ENCODE measurements around the gene KLF2.

KLF2 gene

DNA sequence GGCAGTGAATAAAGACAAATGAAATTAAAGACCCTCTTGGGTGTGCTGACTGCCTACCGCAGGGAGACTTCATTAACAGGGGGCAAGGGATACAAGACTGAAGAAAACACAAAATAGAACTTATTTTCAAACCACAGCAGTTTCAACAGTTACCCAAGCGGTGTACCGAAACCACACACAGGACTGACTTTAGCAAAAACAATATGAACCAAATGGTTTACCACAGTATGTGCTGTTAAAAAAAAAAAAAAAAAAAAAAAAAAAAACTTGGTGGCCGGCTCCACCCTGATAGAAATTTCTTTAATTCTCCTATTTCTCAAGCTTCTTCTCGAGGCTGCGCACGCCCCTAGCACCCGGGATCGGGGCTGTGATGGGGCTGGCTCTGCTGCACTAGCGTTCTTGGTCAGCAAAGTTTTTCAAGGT, 42.6 kb downstream of the KLF2 start:
- TF ChIP-seq POLR2AphosphoS5 (IDR thresholded peaks at IDR 0.05; ENCODE audit: borderline replicate concordance, low read depth, low read length) (no peak), FOXP2 (optimal IDR thresholded peaks at IDR 0.05; ENCODE audit: control extremely low read depth, extremely low read length, insufficient read depth) (no peak), EZH2 (IDR thresholded peaks at IDR 0.05) (no peak)
- H3K9me3 ChIP-seq (ENCODE audit: low read depth, low read length): no peaks in the 10 kb centered on the region
- H3K27ac ChIP-seq: no peak overlapping the region
- no peak overlapping the region for H3K4me3 ChIP-seq
- DNase-seq (ENCODE audit: low read depth, low spot score): no peak
- H3K36me3 ChIP-seq (ENCODE audit: insufficient read depth, low read length): no peaks in the 10 kb centered on the region; the same call in 1 of the 2 replicates
- H3K9ac ChIP-seq (ENCODE audit: insufficient read length): no peak overlapping the region

DNA sequence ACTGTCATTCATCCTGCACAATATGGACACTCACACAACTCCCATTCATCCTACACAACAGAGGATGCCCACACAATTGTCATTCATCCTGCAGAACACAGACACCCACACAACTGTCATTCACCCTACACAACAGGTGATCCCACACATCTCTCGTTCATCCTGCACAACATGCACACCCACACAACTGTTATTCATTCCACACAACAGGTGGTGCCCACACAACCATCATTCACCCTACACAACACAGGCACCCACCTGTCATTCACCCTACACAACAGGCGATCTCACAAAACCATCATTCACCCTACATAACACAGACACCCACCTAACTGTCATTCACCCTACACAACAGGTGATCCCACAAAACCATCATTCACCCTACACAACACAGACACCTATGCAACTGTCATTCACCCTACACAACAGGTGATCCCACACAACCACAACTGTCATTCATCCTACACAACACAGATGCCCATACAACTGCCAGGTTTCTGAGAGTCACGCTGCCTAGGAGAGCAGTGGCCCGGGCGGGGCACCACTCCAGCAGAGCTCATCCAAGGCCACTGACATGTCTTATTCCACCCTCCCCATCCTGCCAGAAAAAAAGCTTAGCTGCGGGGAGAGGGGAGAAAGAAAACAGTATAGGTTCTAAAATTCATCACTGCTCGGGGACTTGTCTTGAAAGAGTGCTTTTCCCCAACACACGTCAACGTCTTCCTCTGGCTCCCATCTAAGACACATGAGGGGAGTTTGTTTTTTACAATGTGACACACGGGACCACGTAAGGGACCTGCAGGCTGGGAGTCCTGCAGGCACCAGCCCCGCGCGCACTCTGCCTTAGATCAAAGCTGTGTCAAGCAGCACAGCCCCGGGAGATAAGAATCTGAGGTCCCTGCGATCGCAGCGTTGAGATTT, 44.0 kb downstream of the KLF2 start:
- Histone ChIP-seq H3K9me3 (ENCODE audit: low read depth, low read length) (no peaks in the 10 kb centered on the region), H3K36me3 (ENCODE audit: insufficient read depth, low read length) (peaks cover 2% of the 10 kb centered on the region; the same call in 1 of the 2 replicates), H3K27ac (no peak overlapping the region), H3K4me3 (no peak overlapping the region), H3K9ac (ENCODE audit: insufficient read length) (no peak overlapping the region)
- no peak for DNase-seq (ENCODE audit: low read depth, low spot score)
- no peak for TF ChIP-seq EZH2 (IDR thresholded peaks at IDR 0.05)

DNA sequence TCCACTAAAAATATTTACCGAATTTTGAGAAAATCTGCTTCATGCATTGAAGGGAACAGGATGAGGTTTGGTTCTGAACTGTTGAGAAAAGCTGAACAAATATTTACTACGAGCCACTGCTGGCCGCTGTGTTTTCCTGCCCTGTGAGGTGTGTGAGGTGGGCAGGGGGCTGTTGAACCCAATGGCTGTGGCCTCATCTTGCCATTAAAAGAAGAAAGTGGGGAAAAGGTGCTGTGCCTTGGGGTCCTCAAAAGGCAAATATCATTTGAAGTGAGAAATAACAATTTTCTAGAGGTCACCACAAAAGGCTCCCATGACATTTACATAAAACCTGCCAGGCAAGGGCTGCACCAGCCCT, 44.7 kb downstream of the KLF2 start:
- H3K36me3 ChIP-seq (ENCODE audit: insufficient read depth, low read length): peaks cover 4% of the 10 kb centered on the region; the same call in 1 of the 2 replicates
- TF ChIP-seq EZH2 (IDR thresholded peaks at IDR 0.05): no peak
- TF ChIP-seq POLR2AphosphoS5 (IDR thresholded peaks at IDR 0.05; ENCODE audit: borderline replicate concordance, low read depth, low read length): no peak
- TF ChIP-seq FOXP2 (optimal IDR thresholded peaks at IDR 0.05; ENCODE audit: control extremely low read depth, extremely low read length, insufficient read depth): no peak

DNA sequence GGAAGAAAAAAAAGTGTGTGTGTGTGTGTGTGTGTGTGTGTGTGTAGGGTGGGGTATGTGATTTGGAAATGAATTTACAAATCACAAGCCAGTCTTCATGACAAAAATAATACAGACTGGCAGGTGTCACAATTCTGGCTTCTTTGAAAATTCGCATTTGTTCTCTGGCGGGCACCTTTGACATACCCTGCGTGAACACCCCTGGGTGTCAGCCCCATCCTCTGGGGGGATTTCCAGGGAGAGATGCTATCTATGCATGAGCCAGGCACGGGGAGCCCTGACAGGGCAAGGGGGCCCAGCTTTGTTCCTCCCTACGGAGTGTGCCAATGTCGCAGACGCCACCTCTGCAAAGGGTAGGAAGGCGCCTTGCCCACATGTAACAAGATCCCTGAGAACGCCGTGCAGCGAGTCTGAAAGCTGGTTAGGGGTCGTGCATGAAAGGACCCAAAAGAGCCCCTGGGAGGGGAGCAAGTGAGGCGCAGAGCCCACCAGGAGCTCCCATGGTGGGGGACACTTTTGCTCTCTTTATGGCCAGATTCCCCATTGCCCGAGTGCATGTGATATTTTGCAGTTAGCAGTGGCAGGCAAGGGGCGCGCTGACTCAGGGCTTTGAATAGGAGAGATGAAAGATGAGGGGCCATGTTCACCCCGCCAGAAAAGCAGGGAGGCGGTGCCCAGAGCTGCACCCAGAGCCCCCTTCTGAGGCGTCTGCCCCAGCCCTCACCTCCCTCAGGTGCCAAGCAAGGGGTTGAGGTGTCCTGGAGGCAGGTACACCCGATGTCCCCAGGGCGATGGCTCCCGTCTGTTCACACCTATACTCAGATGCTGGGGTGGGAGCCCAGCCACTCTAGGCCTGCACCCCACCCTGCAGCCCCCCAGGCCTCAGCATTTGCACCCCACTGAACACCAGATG, 45.3 kb downstream of the KLF2 start:
- Histone ChIP-seq H3K4me3 (no peak overlapping the region), H3K9ac (ENCODE audit: insufficient read length) (no peak overlapping the region), H3K36me3 (ENCODE audit: insufficient read depth, low read length) (peaks cover 8% of the 10 kb centered on the region; the same call in 1 of the 2 replicates), H3K27ac (no peak overlapping the region), H3K9me3 (ENCODE audit: low read depth, low read length) (no peaks in the 10 kb centered on the region)
- no peak for DNase-seq (ENCODE audit: low read depth, low spot score)
- no peak for TF ChIP-seq EZH2 (IDR thresholded peaks at IDR 0.05)

More for the DNA sequence above, 44.7 kb downstream of the KLF2 start:
- Histone ChIP-seq H3K27ac (no peak overlapping the region), H3K9ac (ENCODE audit: insufficient read length) (no peak overlapping the region), H3K4me3 (no peak overlapping the region), H3K9me3 (ENCODE audit: low read depth, low read length) (no peaks in the 10 kb centered on the region)
- no peak for DNase-seq (ENCODE audit: low read depth, low spot score)

DNA sequence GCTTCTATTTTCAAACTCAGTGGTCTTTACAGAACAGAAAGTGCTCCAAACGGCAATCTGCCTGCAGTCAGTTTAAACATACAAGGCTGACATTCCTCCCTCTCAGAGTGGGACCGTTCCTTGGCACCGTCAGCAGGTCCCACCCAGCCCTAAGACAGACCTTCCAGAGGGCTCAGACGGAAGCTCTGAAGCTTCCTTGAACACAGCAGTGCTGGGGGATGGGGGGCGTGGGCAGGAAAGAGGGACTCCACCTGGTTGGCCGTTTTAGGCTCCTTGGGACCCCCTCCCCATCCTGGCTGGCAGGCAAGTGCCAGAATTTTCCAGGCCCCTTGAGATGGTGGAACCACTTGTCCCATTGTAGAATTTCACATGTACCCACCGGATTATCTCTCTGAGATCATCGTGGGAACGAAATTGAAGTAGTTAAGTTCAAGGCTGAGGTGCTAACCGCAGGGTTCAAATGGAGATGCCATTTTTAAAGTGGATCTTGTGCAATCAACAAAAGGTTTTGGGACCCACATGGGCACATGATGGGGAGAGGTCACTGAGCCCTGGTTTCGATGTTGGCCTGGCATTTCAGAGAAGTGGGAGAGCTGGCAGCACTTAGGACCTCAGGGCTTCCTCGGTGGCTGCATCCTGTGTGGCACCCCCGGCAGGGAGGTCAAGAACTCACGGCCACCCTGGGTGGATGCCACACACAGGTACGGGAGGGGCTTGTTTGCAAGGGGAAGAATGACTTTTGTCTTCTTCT, 46.2 kb downstream of the KLF2 start:
- Histone ChIP-seq H3K36me3 (ENCODE audit: insufficient read depth, low read length) (peaks cover 17% of the 10 kb centered on the region; the same call in 1 of the 2 replicates), H3K9ac (ENCODE audit: insufficient read length) (no peak overlapping the region), H3K27ac (no peak overlapping the region), H3K4me3 (no peak overlapping the region), H3K9me3 (ENCODE audit: low read depth, low read length) (no peaks in the 10 kb centered on the region)
- TF ChIP-seq EZH2 (IDR thresholded peaks at IDR 0.05) (no peak), FOXP2 (optimal IDR thresholded peaks at IDR 0.05; ENCODE audit: control extremely low read depth, extremely low read length, insufficient read depth) (no peak), POLR2AphosphoS5 (IDR thresholded peaks at IDR 0.05; ENCODE audit: borderline replicate concordance, low read depth, low read length) (no peak)
- no peak for DNase-seq (ENCODE audit: low read depth, low spot score)

DNA sequence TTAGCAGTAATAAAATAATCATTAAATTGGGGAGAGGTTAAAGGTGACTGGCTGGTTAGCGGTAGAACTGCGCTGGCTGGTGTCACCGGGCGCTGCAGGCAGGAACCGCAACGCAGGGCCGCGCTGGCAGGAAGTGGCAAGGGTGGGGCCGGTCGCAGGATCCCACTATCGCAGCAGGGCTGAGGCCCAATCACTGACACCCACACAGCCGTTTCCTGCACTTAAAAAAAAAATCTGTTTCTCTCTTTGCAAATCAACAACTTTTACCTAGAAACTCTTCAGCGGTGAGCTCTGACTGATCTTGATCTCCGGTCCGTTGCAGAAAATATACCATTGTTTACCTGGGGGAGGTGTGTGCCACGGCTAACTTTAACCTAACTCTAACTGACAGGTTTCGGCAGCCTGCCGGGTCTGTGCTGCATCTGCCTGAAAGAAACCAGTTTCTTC, 46.9 kb downstream of the KLF2 start:
- DNase-seq (ENCODE audit: low read depth, low spot score): no peak
- Histone ChIP-seq H3K9me3 (ENCODE audit: low read depth, low read length) (no peaks in the 10 kb centered on the region), H3K4me3 (no peak overlapping the region), H3K9ac (ENCODE audit: insufficient read length) (no peak overlapping the region), H3K27ac (no peak overlapping the region), H3K36me3 (ENCODE audit: insufficient read depth, low read length) (peaks cover 17% of the 10 kb centered on the region; the same call in 1 of the 2 replicates)
- TF ChIP-seq EZH2 (IDR thresholded peaks at IDR 0.05) (no peak), POLR2AphosphoS5 (IDR thresholded peaks at IDR 0.05; ENCODE audit: borderline replicate concordance, low read depth, low read length) (no peak), FOXP2 (optimal IDR thresholded peaks at IDR 0.05; ENCODE audit: control extremely low read depth, extremely low read length, insufficient read depth) (no peak)

DNA sequence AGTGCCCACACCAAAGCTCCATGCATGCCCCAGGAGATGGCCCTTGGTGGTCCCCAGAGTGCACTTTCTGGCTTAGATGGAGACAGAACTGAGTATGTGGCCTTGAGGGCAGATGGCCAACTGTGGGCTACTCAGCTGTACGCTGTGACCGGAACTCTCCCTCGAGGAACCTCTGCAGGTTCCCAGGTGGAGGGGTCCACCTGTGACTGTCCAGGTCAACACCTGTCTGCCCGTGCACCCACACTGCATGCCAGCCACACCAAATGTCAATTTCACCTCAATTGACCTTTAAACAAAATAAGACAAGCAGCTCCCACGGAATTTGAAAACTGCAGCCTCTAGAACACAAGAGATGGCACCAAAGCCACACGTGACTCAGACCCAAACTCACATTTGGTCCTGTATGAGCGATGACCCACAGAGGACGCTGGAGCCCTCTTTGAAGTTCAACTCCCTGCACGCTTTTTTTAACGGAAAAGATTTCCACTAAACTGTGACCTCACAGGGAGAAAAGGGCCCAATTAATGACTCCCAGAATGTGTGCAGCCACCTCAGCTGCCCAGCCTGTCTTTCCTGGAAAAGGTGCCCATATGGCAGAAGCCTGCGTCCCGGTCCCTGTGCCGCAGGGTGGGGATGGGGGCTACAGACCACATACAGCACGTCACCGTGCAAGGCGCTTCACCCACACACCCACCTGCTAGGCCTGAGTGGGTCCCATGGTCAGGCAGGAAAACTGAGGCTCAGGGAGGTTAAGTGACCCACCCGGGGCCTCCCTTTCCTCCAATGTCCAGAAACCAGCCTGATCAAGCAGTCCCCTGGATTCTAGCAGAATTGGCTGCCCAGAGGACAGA, 47.7 kb downstream of the KLF2 start:
- H3K36me3 ChIP-seq (ENCODE audit: insufficient read depth, low read length): peaks cover 19% of the 10 kb centered on the region; the same call in 1 of the 2 replicates
- no peak for DNase-seq (ENCODE audit: low read depth, low spot score)
- H3K4me3 ChIP-seq: no peak overlapping the region
- TF ChIP-seq EZH2 (IDR thresholded peaks at IDR 0.05) (no peak), POLR2AphosphoS5 (IDR thresholded peaks at IDR 0.05; ENCODE audit: borderline replicate concordance, low read depth, low read length) (no peak), FOXP2 (optimal IDR thresholded peaks at IDR 0.05; ENCODE audit: control extremely low read depth, extremely low read length, insufficient read depth) (no peak)
- H3K9ac ChIP-seq (ENCODE audit: insufficient read length): no peak overlapping the region
- no peaks in the 10 kb centered on the region for H3K9me3 ChIP-seq (ENCODE audit: low read depth, low read length)
- no peak overlapping the region for H3K27ac ChIP-seq

Data from SK-N-MC (cell line).